Adrenal gland (tissue), 12 donors: ENCODE results near the gene PLXNA4. TPM values are rescaled to one million over a fixed set of nuclear protein-coding genes. Genes with fewer than 3 reads are reported as not detected.

Experiments used
- DNase-seq, 7 donors: peaks; one replicate each; pipeline ENCODE4 v3.0.0-alpha.2; 2019 to 2020
- H3K27ac ChIP-seq, 5 donors: fragments of 200-600 bp; sonication (generic) in 4 of 5; 1 replicate in 3 of 5; 2 replicates in 2 of 5; pipeline versions ENCODE4 v1.5.1 to v1.8.0; 2016 to 2020; ENCODE audit warnings: mild to moderate bottlenecking in 1 of 5
- H3K27me3 ChIP-seq: fragments of 200-600 bp; 2 replicates; pipeline ENCODE4 v1.8.0; 2021
- H3K36me3 ChIP-seq, 2 donors: fragments of 200-600 bp; replicated peaks in 1 of 2; 1 replicate in 1 of 2; 2 replicates in 1 of 2; pipeline versions ENCODE4 v1.5.1 to v1.8.0; 2018 to 2022
- H3K4me1 ChIP-seq, 2 donors: fragments of 200-600 bp; replicated peaks in 1 of 2; 1 replicate in 1 of 2; 2 replicates in 1 of 2; pipeline versions ENCODE4 v1.5.1 to v1.8.0; 2018 to 2021
- H3K4me3 ChIP-seq, 4 donors: fragments of 200-600 bp; sonication (generic) in 3 of 4; one replicate each; pipeline ENCODE4 v1.5.1; 2016 to 2018
- H3K9me3 ChIP-seq, 3 donors: fragments of 200-600 bp; sonication (generic) in 1 of 3; replicated peaks in 1 of 3; 1 replicate in 2 of 3; 2 replicates in 1 of 3; pipeline versions ENCODE4 v1.5.1 to v1.8.0; 2016 to 2021
- POLR2A ChIP-seq, 2 donors: fragments of 450-650 bp; IDR thresholded peaks; one replicate each; pipeline ENCODE4 v1.6.1; 2017; ENCODE audit warnings: antibody characterized with exemption in 2 of 2, mild to moderate bottlenecking in 2 of 2, moderate library complexity in 1 of 2
- WGBS, 4 donors: extraction: QIAGEN DNeasy Blood & Tissue Kit in 2 of 4; methylation state at CpG; one replicate each; pipeline versions ENCODE4 v1.1.5 to v1.1.7; 2013 to 2017; 5-methylcytosine and 5-hydroxymethylcytosine counted together
- intact Hi-C, 2 donors: fragments of 100-400 bp; cut with DNase I; formaldehyde crosslinking; loops; one replicate each; pipeline versions ENCODE4 v1.14.1 to v1.15.0; 2022 to 2023
- polyA plus RNA-seq, 3 donors: library from polyadenylated mRNA; stranded (reverse); fragments of 200-250 nt in 2 of 3; fragments of 350-450 nt in 1 of 3; fragmentation: Illumina TruSeq in 1 of 3; extraction: RNeasy Lipid Tissue Mini Kit (QIAGEN cat#74804) in 1 of 3; gene quantifications; one replicate each; pipeline ENCODE4 v1.2.3, GENCODE V29; 2013 to 2014
- total RNA-seq, 9 donors: library from RNA; depleted of rRNA in 4 of 9; stranded (reverse); fragments of >200 nt in 4 of 9; fragments of 120-200 nt in 1 of 9; fragmentation: NEBNext Ultra II Directional in 1 of 9; extraction: Animal tissue kit (Norgen Biotek cat#: 25700) in 1 of 9; gene quantifications; one replicate each; pipeline versions ENCODE4 v1.1.0 to v1.2.4, GENCODE V29; 2013 to 2023
- TF ChIP-seq, protein P1 (sequence below), 6 experiments: fragments of 450-650 bp in 4 of 6; fragments of 200-600 bp in 2 of 6; sonication (generic) in 1 of 6; IDR thresholded peaks; 1 replicate in 5 of 6; 2 replicates in 1 of 6; pipeline versions ENCODE4 v1.5.1 to v1.8.0; 2016 to 2021; ENCODE audit warnings: antibody characterized with exemption in 6 of 6, mild to moderate bottlenecking in 2 of 6, moderate library complexity in 1 of 6
- donor health status: healthy with polysubstance abuse.
- donor health status: Bipolar disorder and iron deficiency.
- donor health status: DM: yes; HTN: yes; CAD: no.
- donor health status: DM: no; HTN: no; CAD: no.
- donor health status: DM: no; HTN: no; CAD: no.
- donor health status: DM: yes; HTN: yes; CAD: no.

The PLXNA4 gene
- total and polyA plus RNA-seq, 12 donors, result 0.99 to 10.7 (median 3.6) TPM

DNA sequence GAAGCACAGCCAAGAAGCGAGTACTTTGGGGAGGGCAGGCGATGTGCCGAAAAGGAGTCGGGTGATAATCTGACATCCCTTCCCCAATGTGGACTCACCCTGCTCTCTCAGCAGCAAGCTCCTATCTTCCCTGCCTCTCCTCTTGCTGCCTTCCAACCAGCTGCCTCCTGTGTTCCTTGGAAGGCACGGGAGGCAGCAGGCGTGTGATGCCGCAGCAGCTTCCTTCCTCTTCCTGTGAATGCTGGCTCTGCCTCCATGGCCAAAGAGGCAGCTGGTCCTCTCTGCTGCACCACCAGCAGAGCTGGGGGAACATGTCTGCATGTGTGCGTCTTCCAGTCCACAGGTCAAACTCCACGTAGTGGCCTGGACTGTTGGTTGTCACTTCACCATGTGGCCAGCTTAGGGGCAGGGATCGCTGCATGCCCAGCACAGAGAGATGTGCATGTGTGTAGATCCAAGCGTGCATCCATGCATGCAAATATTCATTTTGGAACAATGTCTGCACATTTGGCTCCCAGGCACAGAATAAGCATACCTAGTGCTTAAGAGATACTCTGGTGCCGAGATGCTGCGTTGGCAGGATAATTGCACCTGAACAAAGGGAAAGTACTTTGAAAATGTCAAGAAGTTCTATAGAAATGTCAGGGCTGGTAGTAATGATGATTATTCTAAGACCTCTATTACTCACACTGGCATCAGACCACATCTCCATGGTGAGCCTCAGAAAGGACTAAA is 499.8 kb downstream of the PLXNA4 start:
- 76 to 85% (median 78%) methylated on average over 10 to 13 of the region's 13 CpGs for WGBS, 4 donors
- Histone ChIP-seq H3K4me3 (no peak overlapping the region), H3K36me3 (no peaks in the 10 kb centered on the region), H3K4me1 (no peaks in the 10 kb centered on the region), H3K27ac (no peak overlapping the region), H3K27me3 (peaks cover 3% of the 10 kb centered on the region), H3K9me3 (no peaks in the 10 kb centered on the region)
- peak in 1 of 7 donors; percentile 24 for DNase-seq
- intact Hi-C loops, result no loop called here
- no peak for TF ChIP-seq POLR2A (IDR thresholded peaks at IDR 0.05)
- TF ChIP-seq, protein P1, sequence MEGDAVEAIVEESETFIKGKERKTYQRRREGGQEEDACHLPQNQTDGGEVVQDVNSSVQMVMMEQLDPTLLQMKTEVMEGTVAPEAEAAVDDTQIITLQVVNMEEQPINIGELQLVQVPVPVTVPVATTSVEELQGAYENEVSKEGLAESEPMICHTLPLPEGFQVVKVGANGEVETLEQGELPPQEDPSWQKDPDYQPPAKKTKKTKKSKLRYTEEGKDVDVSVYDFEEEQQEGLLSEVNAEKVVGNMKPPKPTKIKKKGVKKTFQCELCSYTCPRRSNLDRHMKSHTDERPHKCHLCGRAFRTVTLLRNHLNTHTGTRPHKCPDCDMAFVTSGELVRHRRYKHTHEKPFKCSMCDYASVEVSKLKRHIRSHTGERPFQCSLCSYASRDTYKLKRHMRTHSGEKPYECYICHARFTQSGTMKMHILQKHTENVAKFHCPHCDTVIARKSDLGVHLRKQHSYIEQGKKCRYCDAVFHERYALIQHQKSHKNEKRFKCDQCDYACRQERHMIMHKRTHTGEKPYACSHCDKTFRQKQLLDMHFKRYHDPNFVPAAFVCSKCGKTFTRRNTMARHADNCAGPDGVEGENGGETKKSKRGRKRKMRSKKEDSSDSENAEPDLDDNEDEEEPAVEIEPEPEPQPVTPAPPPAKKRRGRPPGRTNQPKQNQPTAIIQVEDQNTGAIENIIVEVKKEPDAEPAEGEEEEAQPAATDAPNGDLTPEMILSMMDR (IDR thresholded peaks at IDR 0.05), result no peak

DNA sequence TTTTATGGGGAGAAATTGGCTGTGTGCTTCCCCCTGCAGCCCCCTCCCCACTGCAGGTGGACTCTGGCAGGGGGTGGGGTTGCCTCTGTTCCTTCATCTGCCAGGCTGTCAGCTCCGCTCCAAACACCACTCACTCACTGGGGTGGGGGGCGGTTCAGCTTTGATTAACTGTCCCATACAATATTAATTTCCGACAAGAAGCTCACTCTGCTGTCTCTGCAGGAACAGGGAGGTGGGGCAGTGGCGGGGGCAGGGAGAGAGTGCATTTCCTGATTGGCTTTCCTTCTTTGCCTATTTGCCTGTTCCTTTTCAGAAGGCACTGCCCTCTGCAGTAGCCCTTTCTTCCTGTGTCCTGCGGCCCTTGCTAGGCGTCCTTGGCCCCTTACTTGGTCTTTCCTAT is 500.8 kb downstream of the PLXNA4 start:
- Histone ChIP-seq H3K4me3 (no peak overlapping the region), H3K9me3 (no peaks in the 10 kb centered on the region), H3K36me3 (no peaks in the 10 kb centered on the region), H3K27me3 (peaks cover 3% of the 10 kb centered on the region), H3K27ac (no peak overlapping the region), H3K4me1 (no peaks in the 10 kb centered on the region)
- 35 to 56% (median 42%) methylated on average over 6 of the region's 6 CpGs for WGBS, 4 donors
- no peak for TF ChIP-seq POLR2A (IDR thresholded peaks at IDR 0.05)
- TF ChIP-seq, protein P1 (IDR thresholded peaks at IDR 0.05), result no peak
- DNase-seq, result no peak
- intact Hi-C loops, result no loop called here

DNA sequence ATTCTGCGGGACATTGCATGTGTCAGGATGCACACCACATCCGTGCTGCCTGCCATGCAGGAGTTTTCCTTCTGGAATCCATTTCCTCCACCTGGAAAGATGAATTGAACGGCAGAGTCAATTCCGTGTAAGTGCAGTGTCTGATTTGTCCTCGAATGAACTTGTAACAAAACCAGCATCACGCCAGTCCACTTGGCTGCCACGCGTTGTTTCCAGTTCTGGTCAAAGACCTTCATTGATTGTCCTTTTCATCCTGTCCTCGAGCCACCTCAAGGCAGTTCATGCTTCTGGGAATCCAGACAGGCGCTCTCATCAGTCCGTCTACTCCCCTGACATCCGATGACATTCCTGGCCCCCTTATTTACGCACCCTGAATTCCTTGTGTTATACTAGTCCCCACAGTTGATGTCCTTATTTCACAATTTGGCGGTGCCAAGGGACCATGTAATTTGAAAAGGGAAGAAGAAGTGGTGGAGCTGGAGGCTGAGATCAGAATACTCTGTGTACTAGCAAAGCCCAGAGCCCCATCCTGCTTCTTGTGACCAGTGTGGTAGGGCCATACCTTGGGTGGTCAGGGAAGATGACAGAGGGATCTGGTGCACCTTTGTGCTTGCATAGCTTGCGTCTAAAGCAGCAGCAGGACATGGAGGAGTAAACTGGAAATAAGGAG is 502.2 kb downstream of the PLXNA4 start:
- no peak overlapping the region for H3K27ac ChIP-seq
- no peaks in the 10 kb centered on the region for H3K4me1 ChIP-seq
- H3K36me3 ChIP-seq, result no peaks in the 10 kb centered on the region
- H3K27me3 ChIP-seq, result peaks cover 3% of the 10 kb centered on the region
- 82 to 87% (median 85%) methylated on average over 14 to 15 of the region's 15 CpGs for WGBS, 4 donors
- H3K4me3 ChIP-seq, result no peak overlapping the region
- H3K9me3 ChIP-seq, result no peaks in the 10 kb centered on the region
- DNase-seq, result peak in 1 of 7 donors; percentile 75
- intact Hi-C loops, result no loop called here
- TF ChIP-seq, protein P1 (IDR thresholded peaks at IDR 0.05), result no peak
- no peak for TF ChIP-seq POLR2A (IDR thresholded peaks at IDR 0.05)
